Bronchial smooth muscle cell (primary cell): Measurements from ENCODE around the gene MORF4L1. TPM values are rescaled to one million over a fixed set of nuclear protein-coding genes. Genes with fewer than 3 reads are reported as not detected.

Source experiments
- total RNA-seq: library from RNA; depleted of rRNA; stranded (reverse); fragments of >200 nt; gene quantifications from 2 replicates; pipeline ENCODE4 v1.2.1, GENCODE V29; 2014

MORF4L1 gene, protein sequence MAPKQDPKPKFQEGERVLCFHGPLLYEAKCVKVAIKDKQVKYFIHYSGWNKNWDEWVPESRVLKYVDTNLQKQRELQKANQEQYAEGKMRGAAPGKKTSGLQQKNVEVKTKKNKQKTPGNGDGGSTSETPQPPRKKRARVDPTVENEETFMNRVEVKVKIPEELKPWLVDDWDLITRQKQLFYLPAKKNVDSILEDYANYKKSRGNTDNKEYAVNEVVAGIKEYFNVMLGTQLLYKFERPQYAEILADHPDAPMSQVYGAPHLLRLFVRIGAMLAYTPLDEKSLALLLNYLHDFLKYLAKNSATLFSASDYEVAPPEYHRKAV
- 204 and 276 TPM in 2 replicates for total RNA-seq

DNA sequence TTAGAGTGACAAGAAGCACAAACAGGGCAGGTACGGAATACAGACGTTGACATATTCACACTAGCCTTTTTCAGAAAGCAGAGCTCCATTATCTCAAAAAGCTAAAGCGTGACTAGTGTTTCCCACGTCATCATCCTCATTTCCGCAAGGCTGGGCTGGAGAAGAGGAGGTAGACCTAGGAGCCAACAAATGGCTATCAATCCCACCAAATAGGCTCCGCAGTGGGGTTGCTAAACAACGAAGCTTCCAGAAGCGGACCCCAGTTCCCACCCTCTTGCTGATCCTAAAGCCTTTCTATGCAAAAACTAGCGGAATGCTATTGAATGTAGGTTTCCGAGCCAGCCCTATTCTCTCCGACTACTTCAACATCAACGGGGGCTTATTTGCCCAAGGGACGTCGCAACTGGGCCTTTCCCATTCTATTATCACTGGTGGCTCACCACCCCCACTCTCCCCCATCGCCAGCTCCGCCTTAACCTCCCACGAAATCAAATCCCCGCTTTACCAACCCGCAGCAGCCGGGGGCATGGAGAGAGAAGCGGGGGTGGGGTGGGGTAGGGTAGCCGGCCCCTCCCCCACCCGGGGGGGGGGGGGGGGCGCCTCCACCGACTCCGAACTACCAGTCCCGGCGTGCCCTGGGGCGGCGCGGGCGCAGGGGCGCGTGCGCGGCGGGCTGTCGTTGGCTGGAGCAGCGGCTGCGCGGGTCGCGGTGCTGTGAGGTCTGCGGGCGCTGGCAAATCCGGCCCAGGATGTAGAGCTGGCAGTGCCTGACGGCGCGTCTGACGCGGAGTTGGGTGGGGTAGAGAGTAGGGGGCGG, at the start of gene MORF4L1:
Gene MORF4L1, plus strand, starts transcription at position 736 of the 817 bp plus-strand sequence. CDS start 128 bp downstream, outside the sequence.

GRCh38 chr15:78944669-78945407, 72.1 kb downstream of the MORF4L1 start, which contains the start of gene CTSH:
Gene CTSH, minus strand, starts transcription at chr15:78945046. Its CDS starts 65 bp downstream, at chr15:78944981.

Other genes with a start within 250 kb of the MORF4L1 start
- gene CHRNB4, start 231.7 kb upstream of the MORF4L1 start, total RNA-seq, result not detected in 2 replicates
- 1.1 and 4.1 TPM in 2 replicates for gene ADAMTS7, start 61.4 kb upstream of the MORF4L1 start, total RNA-seq
- 8.2 and 12.6 TPM in 2 replicates for gene CTSH, start 72.2 kb downstream of the MORF4L1 start, total RNA-seq
- under 0.01 TPM in 1 of 2 replicates, not detected in the other for gene RASGRF1, start 217.9 kb downstream of the MORF4L1 start, total RNA-seq